ENCODE measurements around the gene NPM1. TPM values are rescaled to one million over a fixed set of nuclear protein-coding genes. Genes with fewer than 3 reads are reported as not detected.
A peak's percentile ranks its signal among the peaks of the same experiment; 100 is the strongest.
"Not testable (repeated sequence)": the region's sequence is repeated elsewhere in the genome, so short reads cannot be mapped to it uniquely, and the experiment has no call there.

The NPM1 gene
- total and polyA plus RNA-seq, 3 experiments from 2014 or later = 603 to 4,687 (median 4,412) TPM

DNA sequence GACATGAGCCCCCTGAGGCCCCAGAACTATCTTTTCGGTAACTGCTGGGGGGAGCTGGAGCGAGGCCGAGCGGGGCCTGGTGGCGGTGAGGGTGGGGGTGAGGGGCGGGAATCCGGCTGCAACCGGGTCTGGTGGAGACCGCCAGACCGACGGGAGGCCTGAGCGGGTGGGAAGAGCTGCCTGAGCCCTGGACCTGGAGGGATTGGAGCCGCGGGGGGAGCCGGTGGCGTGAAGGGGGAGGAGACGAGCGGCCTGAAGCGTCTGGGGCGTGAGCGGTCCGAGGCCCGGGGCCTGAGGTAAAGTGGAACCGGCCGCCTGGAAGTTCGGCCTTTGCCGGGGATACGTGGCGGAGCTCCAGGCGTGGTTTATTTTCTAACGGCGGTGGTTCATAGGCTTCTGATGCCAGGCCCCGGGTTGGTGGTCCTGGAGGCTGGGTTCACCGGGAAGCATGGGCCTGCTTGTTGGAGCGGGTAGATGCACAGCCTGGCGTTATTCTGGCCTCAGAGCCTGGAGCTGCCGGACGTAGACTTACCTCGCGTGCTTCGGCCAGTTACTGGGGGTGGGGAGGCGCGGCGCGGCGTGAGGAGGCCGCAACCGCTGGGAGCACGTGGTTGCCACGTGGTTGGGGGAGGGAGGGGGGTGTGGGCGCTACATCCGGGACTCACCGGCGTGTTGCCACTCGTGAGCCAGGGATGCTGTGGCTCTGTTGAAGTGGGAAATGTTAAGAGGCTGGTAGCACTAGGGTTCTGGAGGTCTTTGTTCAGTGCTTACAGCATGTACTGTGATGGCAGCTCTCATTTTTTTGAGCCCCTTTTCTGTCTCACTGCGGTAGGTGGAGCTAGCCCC, 544 bp downstream of the NPM1 start:
- Mint-ChIP-seq H3K9me3 (peaks cover 0 to 6% (median 0%) of the 10 kb centered on the region in 5 donors), H3K27me3 (peaks cover under 1 to 11% of the 10 kb centered on the region in 2 donors), H3K27ac (peak overlapping the region; percentile 92 to 100 (median 99)), H3K36me3 (peaks cover 13 to 53% (median 21%) of the 10 kb centered on the region in 3 donors), H3K4me3 (peak overlapping the region; percentile 90 to 99 (median 97)), H3K4me1 (peaks cover 57 to 64% (median 61%) of the 10 kb centered on the region in 3 donors)
- peak; percentile 75 to 89 (median 79) for DNase-seq
- ChIA-PET CTCF (interaction anchor here (1.0 kb wide), 1 partner anchor 11 kb away, joined by 3 read pairs; no protein-coding TSS in a partner anchor), POLR2A (interaction anchor here (0.5 to 1.3 kb wide), 5 partner anchors 87 to 1669 kb away, joined by 3 to 6 read pairs (median 4); no protein-coding TSS in a partner anchor)
- Histone ChIP-seq H3K4me3 (ENCODE audit: low read length) (peak overlapping the region; percentile 86), H3K9me3 (ENCODE audit: low read length) (no peaks in the 10 kb centered on the region), H3K27ac (ENCODE audit: low read depth, low read length) (peak overlapping the region; percentile 92), H3K36me3 (ENCODE audit: insufficient read depth, low read length) (peaks cover 23% of the 10 kb centered on the region), H3K27me3 (ENCODE audit: insufficient read depth, low read length, poor library complexity, severe bottlenecking) (no peaks in the 10 kb centered on the region), H3K4me1 (ENCODE audit: insufficient read depth, low read length) (peaks cover 53% of the 10 kb centered on the region)

DNA sequence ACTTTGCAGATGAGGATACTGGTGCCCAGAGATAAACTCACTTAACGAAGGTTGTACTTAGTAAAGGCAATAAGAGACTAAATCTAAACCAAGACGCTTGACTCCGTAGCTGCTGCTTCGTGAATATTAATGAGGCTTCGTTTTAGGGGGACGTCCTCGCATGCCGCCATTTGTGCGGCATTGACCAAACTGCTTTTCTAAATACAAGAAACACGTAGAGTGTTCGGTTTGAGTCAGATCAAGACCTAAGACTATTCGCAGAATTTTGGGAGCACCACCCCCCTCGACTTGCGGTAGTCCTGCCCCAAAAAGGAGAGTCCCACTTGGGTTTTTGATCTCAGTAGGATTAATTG, 1.1 kb downstream of the NPM1 start:
- Mint-ChIP-seq H3K4me3 (peak overlapping the region; percentile 90 to 99 (median 97)), H3K27ac (peak overlapping the region; percentile 92 to 100 (median 99)), H3K9me3 (peaks cover 0 to 6% (median 0%) of the 10 kb centered on the region in 5 donors), H3K4me1 (peaks cover 62 to 69% (median 66%) of the 10 kb centered on the region in 3 donors), H3K36me3 (peaks cover 13 to 58% (median 23%) of the 10 kb centered on the region in 3 donors), H3K27me3 (peaks cover 0 to 11% of the 10 kb centered on the region in 2 donors)
- Histone ChIP-seq H3K27ac (ENCODE audit: low read depth, low read length) (peak overlapping the region; percentile 92), H3K4me3 (ENCODE audit: low read length) (peak overlapping the region; percentile 86), H3K9me3 (ENCODE audit: low read length) (no peaks in the 10 kb centered on the region), H3K27me3 (ENCODE audit: insufficient read depth, low read length, poor library complexity, severe bottlenecking) (no peaks in the 10 kb centered on the region), H3K4me1 (ENCODE audit: insufficient read depth, low read length) (peaks cover 53% of the 10 kb centered on the region), H3K36me3 (ENCODE audit: insufficient read depth, low read length) (peaks cover 28% of the 10 kb centered on the region)
- DNase-seq = no peak
- ChIA-PET POLR2A (interaction anchor here (0.6 to 0.8 kb wide), 2 partner anchors 121 to 1598 kb away, joined by 3 to 4 read pairs; no protein-coding TSS in a partner anchor), CTCF (no interaction called here)

DNA sequence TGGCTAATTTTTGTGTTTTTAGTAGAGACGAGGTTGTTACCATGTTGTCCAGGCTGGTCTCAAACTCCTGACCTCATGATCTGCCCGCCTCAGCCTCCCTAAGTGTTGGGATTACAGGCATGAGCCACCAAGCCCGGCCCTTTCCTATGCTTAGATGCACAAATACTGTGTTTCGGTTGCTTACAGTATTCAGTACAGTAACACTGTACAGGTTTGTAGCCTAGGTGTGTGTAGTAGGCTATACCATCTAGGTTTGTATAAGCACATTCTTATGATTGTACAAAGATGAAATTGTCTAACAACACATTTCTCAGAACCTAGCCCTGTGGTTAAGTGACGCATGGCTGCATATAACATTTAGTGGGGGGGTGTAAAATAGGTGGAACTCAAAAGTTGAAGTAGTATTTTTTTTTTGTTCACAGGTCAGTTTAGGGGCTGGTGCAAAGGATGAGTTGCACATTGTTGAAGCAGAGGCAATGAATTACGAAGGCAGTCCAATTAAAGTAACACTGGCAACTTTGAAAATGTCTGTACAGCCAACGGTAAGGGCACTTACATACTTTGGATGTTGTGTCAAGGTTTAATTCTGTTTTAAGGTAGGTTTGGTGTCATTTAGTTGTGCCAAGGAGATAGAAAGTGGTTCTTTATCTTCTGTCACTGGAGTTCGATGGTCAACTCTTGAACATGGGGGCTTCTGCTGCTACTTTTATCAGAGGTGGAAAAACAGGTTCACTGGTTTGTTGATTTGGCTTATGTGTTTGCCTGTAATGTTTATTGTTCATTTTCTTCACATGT, 3.4 kb downstream of the NPM1 start:
- Mint-ChIP-seq H3K4me1 (peaks cover 68 to 85% (median 79%) of the 10 kb centered on the region in 3 donors), H3K36me3 (peaks cover 19 to 79% (median 31%) of the 10 kb centered on the region in 3 donors), H3K9me3 (peaks cover 0 to 6% (median 0%) of the 10 kb centered on the region in 5 donors), H3K4me3 (peak overlapping the region; percentile 61 to 99 (median 97)), H3K27me3 (peaks cover 0 to 11% of the 10 kb centered on the region in 2 donors), H3K27ac (peak overlapping the region; percentile 14 to 92 (median 81))
- POLR2A ChIA-PET = no interaction called here
- peak in 1 of 5 donors; percentile 15 for DNase-seq
- H3K4me1 ChIP-seq (ENCODE audit: insufficient read depth, low read length) = peaks cover 53% of the 10 kb centered on the region
- H3K4me3 ChIP-seq (ENCODE audit: low read length) = no peak overlapping the region
- H3K27me3 ChIP-seq (ENCODE audit: insufficient read depth, low read length, poor library complexity, severe bottlenecking) = no peaks in the 10 kb centered on the region
- CTCF ChIA-PET = interaction anchor here (1.6 kb wide), 1 partner anchor 10 kb away, joined by 3 read pairs; no protein-coding TSS in a partner anchor
- H3K9me3 ChIP-seq (ENCODE audit: low read length) = no peaks in the 10 kb centered on the region
- no peak overlapping the region for H3K27ac ChIP-seq (ENCODE audit: low read depth, low read length)
- H3K36me3 ChIP-seq (ENCODE audit: insufficient read depth, low read length) = peaks cover 37% of the 10 kb centered on the region

DNA sequence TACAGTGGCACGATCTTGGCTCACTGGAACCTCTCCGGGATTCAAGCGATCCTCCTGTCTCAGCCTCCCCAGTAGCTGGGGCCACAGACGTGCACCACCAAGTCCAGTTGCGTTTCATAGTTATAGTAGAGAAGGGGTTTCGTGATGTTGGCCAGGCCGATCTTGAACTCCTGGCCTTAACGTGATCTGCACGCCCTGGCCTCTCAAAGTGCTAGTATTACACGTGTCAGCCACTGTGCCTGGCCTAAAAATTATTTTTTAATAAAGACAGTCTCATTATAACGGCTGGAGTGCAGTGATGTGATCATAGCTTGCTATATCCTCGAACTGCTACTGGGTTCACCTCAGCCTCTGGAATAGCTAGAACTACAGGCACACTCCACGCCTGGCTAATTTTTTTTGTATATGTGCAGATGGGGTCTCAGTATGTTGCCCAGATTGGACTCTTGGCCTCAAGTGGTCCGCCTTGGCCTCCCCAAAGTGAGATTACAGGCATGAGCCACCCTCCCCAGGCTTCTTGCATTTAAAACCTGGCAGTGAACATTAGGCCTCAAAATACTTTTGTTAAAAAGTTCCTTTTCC, 4.4 kb downstream of the NPM1 start:
- POLR2A ChIA-PET = no interaction called here
- H3K9me3 Mint-ChIP-seq = peaks cover 0 to 6% (median 0%) of the 10 kb centered on the region in 5 donors
- Histone ChIP-seq H3K36me3 (ENCODE audit: insufficient read depth, low read length) (peaks cover 47% of the 10 kb centered on the region), H3K27ac (ENCODE audit: low read depth, low read length) (no peak overlapping the region), H3K4me3 (ENCODE audit: low read length) (no peak overlapping the region), H3K4me1 (ENCODE audit: insufficient read depth, low read length) (peaks cover 52% of the 10 kb centered on the region), H3K27me3 (ENCODE audit: insufficient read depth, low read length, poor library complexity, severe bottlenecking) (no peaks in the 10 kb centered on the region), H3K9me3 (ENCODE audit: low read length) (no peaks in the 10 kb centered on the region)
- H3K36me3 Mint-ChIP-seq = peaks cover 25 to 88% (median 34%) of the 10 kb centered on the region in 3 donors
- DNase-seq = no peak
- H3K27ac Mint-ChIP-seq = peak overlapping the region in 4 of 8 donors; percentile 12 to 78 (median 42)
- H3K27me3 Mint-ChIP-seq = peaks cover 0 to 11% of the 10 kb centered on the region in 2 donors
- H3K4me3 Mint-ChIP-seq = peak overlapping the region in 1 of 7 donors; percentile 16
- CTCF ChIA-PET = interaction anchor here (1.6 kb wide), 1 partner anchor 11 kb away, joined by 3 read pairs; no protein-coding TSS in a partner anchor
- peaks cover 70 to 90% (median 83%) of the 10 kb centered on the region in 3 donors for H3K4me1 Mint-ChIP-seq

DNA sequence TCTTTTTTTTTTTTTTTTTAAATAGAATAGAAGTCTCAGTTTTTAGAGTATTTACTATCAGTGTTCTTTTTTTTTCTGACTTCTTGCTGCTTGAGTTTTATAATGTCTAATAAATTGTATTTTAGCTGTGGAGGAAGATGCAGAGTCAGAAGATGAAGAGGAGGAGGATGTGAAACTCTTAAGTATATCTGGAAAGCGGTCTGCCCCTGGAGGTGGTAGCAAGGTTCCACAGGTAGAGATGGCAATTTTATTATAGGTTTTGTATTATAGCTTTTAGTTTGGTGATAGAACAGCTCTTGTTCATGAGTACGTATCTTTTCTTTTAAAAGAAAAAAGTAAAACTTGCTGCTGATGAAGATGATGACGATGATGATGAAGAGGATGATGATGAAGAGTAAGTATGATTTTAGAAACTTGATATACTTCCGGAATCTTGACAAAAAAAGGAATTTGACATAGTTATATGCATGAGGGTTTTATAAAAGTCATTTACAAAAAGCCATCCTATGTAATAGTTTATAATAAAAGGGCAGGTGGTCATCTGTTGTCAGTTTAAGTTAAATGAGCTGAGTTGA, 5.0 kb downstream of the NPM1 start:
- CTCF ChIA-PET = interaction anchor here (1.6 kb wide), 1 partner anchor 11 kb away, joined by 3 read pairs; no protein-coding TSS in a partner anchor
- no peak overlapping the region for H3K4me3 ChIP-seq (ENCODE audit: low read length)
- H3K27ac ChIP-seq (ENCODE audit: low read depth, low read length) = no peak overlapping the region
- Mint-ChIP-seq H3K9me3 (peaks cover 0 to 6% (median 0%) of the 10 kb centered on the region in 5 donors), H3K27me3 (peaks cover 0 to 7% of the 10 kb centered on the region in 2 donors), H3K27ac (peak overlapping the region in 7 of 8 donors; percentile 7 to 78 (median 59)), H3K4me1 (peaks cover 72 to 92% (median 84%) of the 10 kb centered on the region in 3 donors), H3K36me3 (peaks cover 27 to 88% (median 36%) of the 10 kb centered on the region in 3 donors), H3K4me3 (peak overlapping the region in 3 of 7 donors; percentile 17 to 59 (median 19))
- no peaks in the 10 kb centered on the region for H3K27me3 ChIP-seq (ENCODE audit: insufficient read depth, low read length, poor library complexity, severe bottlenecking)
- POLR2A ChIA-PET = no interaction called here
- no peak for DNase-seq
- H3K36me3 ChIP-seq (ENCODE audit: insufficient read depth, low read length) = peaks cover 52% of the 10 kb centered on the region
- H3K9me3 ChIP-seq (ENCODE audit: low read length) = no peaks in the 10 kb centered on the region
- H3K4me1 ChIP-seq (ENCODE audit: insufficient read depth, low read length) = peaks cover 58% of the 10 kb centered on the region

DNA sequence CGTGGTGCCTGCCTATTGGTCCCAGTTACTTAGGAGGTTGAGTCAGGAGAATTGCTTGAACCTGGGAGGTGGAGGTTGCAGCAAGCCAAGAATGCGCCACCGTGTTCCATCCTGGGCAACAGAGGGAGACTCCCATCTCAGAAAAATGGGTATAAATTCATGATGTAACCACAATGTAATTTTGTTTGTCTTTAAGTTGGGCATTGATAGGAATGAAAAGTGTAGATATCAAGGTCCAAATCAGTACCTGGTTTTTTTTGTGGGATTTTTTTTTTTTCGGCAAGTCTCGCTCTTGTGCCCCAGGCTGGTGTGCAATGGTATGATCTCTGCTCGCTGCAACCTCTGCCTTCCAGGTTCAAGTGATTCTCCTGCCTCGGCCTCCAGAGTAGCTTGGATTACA, 7.4 kb downstream of the NPM1 start:
- Histone ChIP-seq H3K36me3 (ENCODE audit: insufficient read depth, low read length) (peaks cover 69% of the 10 kb centered on the region), H3K4me1 (ENCODE audit: insufficient read depth, low read length) (peaks cover 48% of the 10 kb centered on the region), H3K9me3 (ENCODE audit: low read length) (no peaks in the 10 kb centered on the region), H3K27ac (ENCODE audit: low read depth, low read length) (no peak overlapping the region), H3K27me3 (ENCODE audit: insufficient read depth, low read length, poor library complexity, severe bottlenecking) (no peaks in the 10 kb centered on the region), H3K4me3 (ENCODE audit: low read length) (no peak overlapping the region)
- Mint-ChIP-seq H3K4me1 (peaks cover 66 to 88% (median 84%) of the 10 kb centered on the region in 3 donors), H3K27ac (peak overlapping the region in 2 of 8 donors; percentile 35 to 36), H3K27me3 (no peaks in the 10 kb centered on the region), H3K4me3 (no peak overlapping the region), H3K36me3 (peaks cover 32 to 88% (median 40%) of the 10 kb centered on the region in 3 donors), H3K9me3 (no peaks in the 10 kb centered on the region)
- ChIA-PET CTCF (interaction anchor here (2.3 kb wide), 1 partner anchor 23 kb away, joined by 8 read pairs; the partner anchor contains the start of gene FGF18), POLR2A (no interaction called here)
- DNase-seq = no peak

DNA sequence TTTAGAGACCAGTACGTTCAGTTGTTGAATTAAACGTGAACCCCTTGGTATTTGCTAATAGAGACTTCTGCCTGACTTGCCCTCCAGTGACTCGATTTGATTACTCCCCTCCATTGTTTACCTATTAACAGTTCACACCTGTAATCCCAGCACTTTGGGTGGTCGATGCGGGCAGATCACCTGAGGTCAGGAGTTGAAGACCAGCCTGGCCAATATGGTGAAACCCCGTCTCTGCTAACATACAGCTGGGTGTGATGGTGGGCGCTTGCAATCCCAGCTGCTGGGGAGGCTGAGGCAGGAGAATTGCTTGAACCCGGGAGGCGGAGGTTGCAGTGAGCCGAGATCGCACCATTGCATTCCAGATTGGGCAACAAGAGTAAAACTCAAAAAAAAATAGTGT, 8.9 kb downstream of the NPM1 start:
- POLR2A ChIA-PET = interaction anchor here (0.6 kb wide), 1 partner anchor 535 kb away, joined by 10 read pairs; no protein-coding TSS in a partner anchor

More for the DNA sequence above, 8.9 kb downstream of the NPM1 start:
- H3K4me1 ChIP-seq (ENCODE audit: insufficient read depth, low read length) = peaks cover 33% of the 10 kb centered on the region
- not testable (repeated sequence) for H3K27me3 ChIP-seq (ENCODE audit: insufficient read depth, low read length, poor library complexity, severe bottlenecking); H3K4me3 ChIP-seq (ENCODE audit: low read length); DNase-seq; H3K9me3 Mint-ChIP-seq; H3K9me3 ChIP-seq (ENCODE audit: low read length); H3K27ac ChIP-seq (ENCODE audit: low read depth, low read length); H3K27me3 Mint-ChIP-seq
- H3K4me1 Mint-ChIP-seq = peaks cover 56 to 83% (median 75%) of the 10 kb centered on the region in 3 donors
- CTCF ChIA-PET = interaction anchor here (2.3 kb wide), 1 partner anchor 22 kb away, joined by 8 read pairs; the partner anchor contains the start of gene FGF18
- H3K4me3 Mint-ChIP-seq = peak overlapping the region in 2 of 7 donors; percentile 23 to 32
- peaks cover 31 to 91% (median 35%) of the 10 kb centered on the region in 3 donors for H3K36me3 Mint-ChIP-seq
- peaks cover 76% of the 10 kb centered on the region for H3K36me3 ChIP-seq (ENCODE audit: insufficient read depth, low read length)
- peak overlapping the region in 5 of 8 donors; percentile 20 to 74 (median 61) for H3K27ac Mint-ChIP-seq
